Iris pigment epithelial cell (primary cell): ENCODE results near the gene HPN.

Experiments
- DNase-seq: peaks from one replicate; pipeline ENCODE4 v3.0.0-alpha.2; 2011; ENCODE audit warnings: low read depth

Gene HPN

GRCh38 chr19:35105047-35105410, 63.5 kb downstream of the HPN start:
- no peak for DNase-seq

- DNase-seq: no peak
Observed at GRCh38 chr19:35105411-35106290, 64.1 kb downstream of the HPN start.

- DNase-seq: no peak
Observed at GRCh38 chr19:35106291-35106583, 64.7 kb downstream of the HPN start.

GRCh38 chr19:35106898-35107541, 65.5 kb downstream of the HPN start:
- DNase-seq: no peak

GRCh38 chr19:35107545-35107944, 66.0 kb downstream of the HPN start:
- DNase-seq: peak; percentile 47

GRCh38 chr19:35108730-35109129, 67.2 kb downstream of the HPN start:
- no peak for DNase-seq

- no peak for DNase-seq
Observed at GRCh38 chr19:35109395-35110112, 68.0 kb downstream of the HPN start.

GRCh38 chr19:35110974-35111373, 69.5 kb downstream of the HPN start:
- DNase-seq: no peak

- no peak for DNase-seq
Observed at GRCh38 chr19:35112995-35113688, 71.6 kb downstream of the HPN start.

GRCh38 chr19:35114353-35115176, 73.0 kb downstream of the HPN start:
- DNase-seq: peak; percentile 18

- no peak for DNase-seq
Observed at GRCh38 chr19:35115177-35115951, 73.8 kb downstream of the HPN start, which contains the start of gene FXYD3. Gene FXYD3, plus strand, starts transcription at chr19:35115823. Its CDS starts 3,554 bp downstream, at chr19:35119377.
